ENCODE data around the gene CIB1. TPM values are rescaled to one million over a fixed set of nuclear protein-coding genes. Genes with fewer than 3 reads are reported as not detected.

The CIB1 gene
- total RNA-seq, 1 experiment from 2014 or later = 23.0 TPM

DNA sequence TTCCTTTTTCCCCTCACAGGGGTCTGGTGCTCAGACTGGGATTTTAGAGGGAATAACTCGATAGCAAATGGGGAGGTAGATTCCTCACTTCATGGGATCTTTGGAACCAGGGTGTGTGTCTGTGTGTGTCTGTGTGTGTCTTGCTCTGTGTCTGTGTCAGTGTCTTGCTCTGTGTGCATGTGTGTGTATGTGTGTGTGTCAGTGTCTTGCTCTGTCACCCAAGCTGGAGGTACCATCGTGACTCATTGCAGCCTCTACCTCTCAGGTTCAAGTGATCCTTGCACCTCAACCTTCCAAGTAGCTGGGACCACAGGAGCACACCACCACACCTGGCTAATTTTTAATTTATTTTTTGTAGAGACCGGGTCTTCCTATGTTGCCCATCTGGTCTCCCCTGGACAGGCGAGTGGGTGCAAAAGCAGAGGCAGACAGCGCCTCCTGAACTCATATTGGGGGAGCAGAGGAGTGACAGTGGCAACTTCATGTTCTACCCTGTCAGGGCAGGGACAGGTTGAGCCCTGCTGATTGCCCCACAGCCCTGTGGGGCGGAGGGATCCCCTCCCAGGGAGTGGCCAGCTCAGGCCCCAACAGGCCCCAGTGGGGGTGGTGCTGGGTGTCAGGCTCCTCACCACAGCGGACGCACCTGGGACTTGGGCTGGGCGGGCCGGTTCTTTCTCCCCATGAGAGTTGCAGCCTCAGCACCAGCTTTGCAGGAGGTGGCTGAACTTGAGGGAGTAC is 43.0 kb downstream of the CIB1 start:
- H3K9ac ChIP-seq (ENCODE audit: extremely low read depth, insufficient read length, low read length) = no peak overlapping the region
- DNase-seq = no peak
- TF ChIP-seq, protein P1, sequence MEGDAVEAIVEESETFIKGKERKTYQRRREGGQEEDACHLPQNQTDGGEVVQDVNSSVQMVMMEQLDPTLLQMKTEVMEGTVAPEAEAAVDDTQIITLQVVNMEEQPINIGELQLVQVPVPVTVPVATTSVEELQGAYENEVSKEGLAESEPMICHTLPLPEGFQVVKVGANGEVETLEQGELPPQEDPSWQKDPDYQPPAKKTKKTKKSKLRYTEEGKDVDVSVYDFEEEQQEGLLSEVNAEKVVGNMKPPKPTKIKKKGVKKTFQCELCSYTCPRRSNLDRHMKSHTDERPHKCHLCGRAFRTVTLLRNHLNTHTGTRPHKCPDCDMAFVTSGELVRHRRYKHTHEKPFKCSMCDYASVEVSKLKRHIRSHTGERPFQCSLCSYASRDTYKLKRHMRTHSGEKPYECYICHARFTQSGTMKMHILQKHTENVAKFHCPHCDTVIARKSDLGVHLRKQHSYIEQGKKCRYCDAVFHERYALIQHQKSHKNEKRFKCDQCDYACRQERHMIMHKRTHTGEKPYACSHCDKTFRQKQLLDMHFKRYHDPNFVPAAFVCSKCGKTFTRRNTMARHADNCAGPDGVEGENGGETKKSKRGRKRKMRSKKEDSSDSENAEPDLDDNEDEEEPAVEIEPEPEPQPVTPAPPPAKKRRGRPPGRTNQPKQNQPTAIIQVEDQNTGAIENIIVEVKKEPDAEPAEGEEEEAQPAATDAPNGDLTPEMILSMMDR (conservative IDR thresholded peaks at IDR 0.05) = no peak

More for the DNA sequence above, 43.0 kb downstream of the CIB1 start:
- Mint-ChIP-seq H3K4me1 (peaks cover 9 to 15% of the 10 kb centered on the region in 2 experiments), H3K4me3 (no peak overlapping the region), H3K9me3 (no peaks in the 10 kb centered on the region; a peak in 1 of 5 replicates), H3K27ac (peak overlapping the region in 2 of 3 experiments; percentile 24 to 61; a peak in 4 of 7 replicates), H3K36me3 (ENCODE audit: insufficient read depth in 1 of 3, low read depth in 3 of 3) (no peaks in the 10 kb centered on the region; a peak in 2 of 7 replicates), H3K27me3 (ENCODE audit: low read depth) (no peaks in the 10 kb centered on the region)
- no peak overlapping the region for H2AK5ac ChIP-seq (ENCODE audit: insufficient read length, low read length)
- H3K23me2 ChIP-seq (ENCODE audit: insufficient read length, low read depth, low read length, poor library complexity, severe bottlenecking) = no peaks in the 10 kb centered on the region
- no peak overlapping the region for H3K23ac ChIP-seq (ENCODE audit: insufficient read length, low read depth, low read length)
- H3K4me1 ChIP-seq (ENCODE audit: insufficient read depth, low read length) = no peaks in the 10 kb centered on the region
- H3K27ac ChIP-seq (ENCODE audit: insufficient read length, low read depth, low read length) = no peak overlapping the region
- no peak overlapping the region for H2BK12ac ChIP-seq (ENCODE audit: insufficient read length, low read depth, low read length)
- H4K8ac ChIP-seq (replicated peaks; ENCODE audit: insufficient read length, low read depth, low read length) = no peak overlapping the region
- no peak overlapping the region for H3K18ac ChIP-seq (ENCODE audit: insufficient read length, low read depth, low read length)
- no peak overlapping the region for H4K5ac ChIP-seq (ENCODE audit: insufficient read length, low read depth, low read length)
- H2AFZ ChIP-seq (ENCODE audit: low read length) = no peak overlapping the region
- H3K79me2 ChIP-seq (ENCODE audit: insufficient read depth, low read length) = no peaks in the 10 kb centered on the region
- no peak overlapping the region for H2BK5ac ChIP-seq (ENCODE audit: insufficient read length, low read length)
- no peak overlapping the region for H3K4me2 ChIP-seq (ENCODE audit: insufficient read depth, insufficient read length, low read length)
- no peak overlapping the region for H3K4ac ChIP-seq (ENCODE audit: low read depth, low read length)
- no peaks in the 10 kb centered on the region for H3K9me3 ChIP-seq (ENCODE audit: control insufficient read depth, low read depth, low read length)
- no peaks in the 10 kb centered on the region for H4K20me1 ChIP-seq (ENCODE audit: control insufficient read depth, insufficient read depth, insufficient read length)
- H3T11ph ChIP-seq (ENCODE audit: low read length) = no peak overlapping the region
- no peak overlapping the region for H3K56ac ChIP-seq (ENCODE audit: insufficient read length, low read depth, low read length)
- H3K27me3 ChIP-seq (ENCODE audit: insufficient read depth, low read length) = no peaks in the 10 kb centered on the region
- H3K14ac ChIP-seq (ENCODE audit: insufficient read depth, low read length) = no peak overlapping the region; the same call in 1 of the 2 replicates
- H2BK20ac ChIP-seq (ENCODE audit: low read depth, low read length, poor library complexity, severe bottlenecking) = no peak overlapping the region
- no peaks in the 10 kb centered on the region for H3K79me1 ChIP-seq (ENCODE audit: insufficient read depth, low read depth, low read length, poor library complexity, severe bottlenecking)
- H4K91ac ChIP-seq (ENCODE audit: insufficient read length, low read depth, low read length) = no peak overlapping the region
- H2BK15ac ChIP-seq (ENCODE audit: low read depth, low read length) = no peak overlapping the region
- no CpG with 5 or more reads among the region's 10 CpGs for WGBS (ENCODE audit: extremely low coverage, insufficient read length, low lambda C conversion rate)
- H2BK120ac ChIP-seq (ENCODE audit: low read depth, low read length, poor library complexity, severe bottlenecking) = no peak overlapping the region

All from H9 (cell line).